CD4-positive, alpha-beta T cell treated with Interleukin-21 for 1 hour (primary cell): ENCODE data around the gene ATP6V1G2.
A peak's percentile ranks its signal among the peaks of the same experiment; 100 is the strongest.
"Not testable (repeated sequence)": the region's sequence is repeated elsewhere in the genome, so short reads cannot be mapped to it uniquely, and the experiment has no call there.

Source experiments
- DNase-seq: peaks from one replicate; pipeline ENCODE4 v3.0.0-alpha.2; 2020

The ATP6V1G2 gene

DNA sequence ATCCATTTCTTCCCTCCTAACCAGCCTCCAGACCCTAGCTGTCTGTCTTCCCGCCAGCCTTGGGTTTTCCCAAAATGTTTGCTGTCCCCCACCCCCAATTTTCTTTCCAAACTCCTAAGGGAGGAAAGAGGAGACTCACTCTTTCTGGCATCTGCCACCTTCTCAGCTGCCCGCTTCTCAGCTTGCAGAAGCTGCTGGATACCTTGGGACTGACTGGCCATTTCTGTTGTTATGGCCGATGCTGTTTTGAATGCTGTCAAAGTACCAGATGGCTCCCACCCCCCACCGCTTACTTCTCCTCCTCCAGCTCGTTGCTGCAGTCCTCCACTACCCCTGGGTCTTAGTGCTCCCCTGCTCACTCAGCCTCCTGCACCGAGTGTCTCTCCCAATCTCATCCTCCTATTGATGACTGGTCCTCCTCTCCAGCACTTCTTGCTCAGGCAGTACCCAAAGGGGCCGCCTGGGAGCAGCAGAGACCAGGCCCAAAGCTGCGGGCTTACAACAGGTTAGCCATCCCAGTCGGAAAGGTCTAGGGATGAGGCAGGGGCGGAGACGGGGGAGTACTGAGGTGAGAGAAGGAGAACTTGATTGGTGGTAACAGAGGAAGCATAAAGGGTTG is at the start of gene ATP6V1G2:
ATP6V1G2 (minus strand) TSS at position 270 of the 619 bp plus-strand sequence; CDS start at position 221, 49 bp downstream.
- peak; percentile 88 for DNase-seq

DNA sequence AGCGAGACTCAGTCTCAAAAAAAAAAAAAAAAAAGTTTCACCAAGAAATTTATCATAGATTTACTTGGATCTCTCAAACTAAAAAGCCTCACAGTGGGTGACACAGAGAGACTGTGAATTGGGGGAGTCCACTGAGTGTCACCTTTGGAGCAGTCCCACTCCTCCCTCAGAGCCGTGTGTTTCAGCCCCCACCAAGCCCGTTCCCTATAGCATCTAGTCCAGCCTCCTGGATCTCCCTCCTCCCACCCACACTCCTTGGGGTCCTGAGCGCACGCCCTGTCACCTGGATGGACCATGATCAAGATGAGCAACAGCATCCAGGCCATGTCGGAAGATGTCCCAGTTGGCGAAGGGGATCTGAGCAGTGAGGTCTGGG is 46.0 kb upstream of the ATP6V1G2 start:
- DNase-seq, result no peak

GRCh38 chr6:31590691-31591090 is 44.3 kb upstream of the ATP6V1G2 start:
- DNase-seq, result not testable (repeated sequence)

GRCh38 chr6:31588871-31589650 is 42.7 kb upstream of the ATP6V1G2 start:
- DNase-seq, result no peak

- DNase-seq, result no peak
These were observed 41.7 kb upstream of the ATP6V1G2 start for GRCh38 chr6:31587791-31588777.

- DNase-seq, result peak; percentile 57
These were observed 40.3 kb upstream of the ATP6V1G2 start for GRCh38 chr6:31586599-31587281.

- DNase-seq, result no peak
These were observed 39.6 kb upstream of the ATP6V1G2 start, which contains the start of gene LST1 for GRCh38 chr6:31586008-31586407. Gene LST1 (plus strand): TSS chr6:31586277. CDS start chr6:31587300, 1,023 bp downstream.

- DNase-seq, result peak; percentile 74
These were observed 39.1 kb upstream of the ATP6V1G2 start for GRCh38 chr6:31585491-31585890.

DNA sequence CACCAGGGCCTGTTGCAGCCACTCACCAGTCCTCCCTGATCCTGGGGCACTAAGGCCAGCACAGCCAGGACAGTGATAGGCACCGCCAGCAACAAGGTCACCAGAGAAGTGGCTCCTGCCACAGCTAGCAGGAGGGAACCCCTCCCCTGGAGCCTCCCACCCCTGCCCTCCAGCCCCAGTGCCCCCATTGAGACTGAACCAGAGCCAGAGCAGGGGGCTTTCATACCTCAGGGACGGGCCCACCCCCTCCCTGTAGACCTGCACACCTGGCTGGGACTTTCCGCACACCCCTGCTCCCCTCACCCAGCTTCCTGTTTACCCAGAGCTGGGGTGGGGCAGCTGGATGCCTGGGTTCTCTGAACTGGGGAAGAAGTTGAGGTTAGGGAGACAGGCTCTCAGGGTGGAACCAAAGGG is 35.8 kb upstream of the ATP6V1G2 start, which contains the start of gene LTB:
LTB (minus strand) TSS at position 195 of the 414 bp plus-strand sequence; CDS start at position 188, 7 bp downstream.
- peak; percentile 83 for DNase-seq

- DNase-seq, result peak; percentile 20
These were observed 35.2 kb upstream of the ATP6V1G2 start for GRCh38 chr6:31581434-31582229.

- DNase-seq, result peak; percentile 88
These were observed 34.5 kb upstream of the ATP6V1G2 start for GRCh38 chr6:31580807-31581433.

DNA sequence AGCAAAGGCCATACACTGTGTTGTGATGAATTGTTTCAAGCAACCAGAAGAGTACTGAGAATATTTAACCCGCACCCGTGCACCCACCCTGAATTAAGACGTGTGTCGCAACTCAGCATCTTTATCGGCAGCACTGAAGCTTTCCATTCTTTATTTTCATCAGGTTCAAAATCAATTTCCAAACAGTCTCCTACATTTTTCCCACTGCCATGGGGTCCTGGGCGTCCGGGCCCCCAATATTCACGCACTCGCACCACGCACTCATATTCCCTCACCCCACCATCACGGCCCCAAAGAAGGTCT is 34.0 kb upstream of the ATP6V1G2 start:
- DNase-seq, result no peak

GRCh38 chr6:31579546-31580437 is 33.4 kb upstream of the ATP6V1G2 start:
- peak; percentile 36 for DNase-seq

DNA sequence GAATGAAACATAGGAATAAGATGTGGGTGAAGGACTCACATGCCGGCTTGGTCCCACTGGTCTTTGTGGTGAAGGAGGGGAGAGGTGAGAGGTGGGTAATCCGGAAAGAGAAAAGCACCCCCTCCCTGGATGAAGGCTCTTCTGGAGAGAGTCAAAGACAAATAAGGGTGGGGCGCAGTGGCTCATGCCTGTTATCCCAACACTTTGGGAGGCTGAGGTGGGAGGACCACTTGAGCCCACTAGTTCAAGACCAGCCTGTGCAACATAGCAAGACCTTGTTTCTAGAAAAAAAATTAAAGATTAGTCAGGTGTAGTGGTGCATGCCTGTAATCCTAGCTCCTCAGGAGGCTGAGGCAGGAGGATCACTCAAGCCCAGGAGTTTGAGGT is 32.7 kb upstream of the ATP6V1G2 start:
- peak; percentile 26 for DNase-seq

DNA sequence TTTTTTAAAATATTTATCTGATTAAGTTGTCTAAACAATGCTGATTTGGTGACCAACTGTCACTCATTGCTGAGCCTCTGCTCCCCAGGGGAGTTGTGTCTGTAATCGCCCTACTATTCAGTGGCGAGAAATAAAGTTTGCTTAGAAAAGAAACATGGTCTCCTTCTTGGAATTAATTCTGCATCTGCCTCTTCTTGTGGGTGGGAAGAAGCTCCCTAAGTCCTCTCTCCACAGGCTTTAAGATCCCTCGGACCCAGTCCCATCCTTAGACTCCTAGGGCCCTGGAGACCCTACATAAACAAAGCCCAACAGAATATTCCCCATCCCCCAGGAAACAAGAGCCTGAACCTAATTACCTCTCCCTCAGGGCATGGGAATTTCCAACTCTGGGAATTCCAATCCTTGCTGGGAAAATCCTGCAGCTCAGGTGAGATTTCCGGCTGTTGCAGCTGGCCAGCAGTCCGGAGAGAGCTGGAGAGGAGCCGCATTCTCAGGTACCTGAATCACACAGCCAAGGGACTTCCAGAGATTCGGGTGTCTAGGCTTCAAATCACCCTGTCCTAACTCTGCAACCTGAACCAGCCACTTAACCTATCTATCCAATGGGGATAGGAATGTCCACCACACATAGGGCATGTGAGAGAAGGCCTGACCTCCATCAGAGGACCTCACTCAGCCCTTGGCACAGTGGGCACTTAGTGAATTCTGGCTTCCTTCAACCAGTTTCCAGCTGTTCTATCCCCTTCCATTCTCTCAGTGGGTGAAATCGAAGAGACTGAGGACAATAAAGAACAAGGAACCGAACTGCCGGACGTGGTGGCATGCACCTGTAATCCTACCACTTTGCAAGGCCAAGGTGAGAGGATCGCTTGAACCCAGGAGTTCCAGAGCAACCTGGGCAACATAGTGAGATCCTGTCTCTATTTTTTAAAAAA is 32.0 kb upstream of the ATP6V1G2 start:
- DNase-seq, result peak; percentile 34

DNA sequence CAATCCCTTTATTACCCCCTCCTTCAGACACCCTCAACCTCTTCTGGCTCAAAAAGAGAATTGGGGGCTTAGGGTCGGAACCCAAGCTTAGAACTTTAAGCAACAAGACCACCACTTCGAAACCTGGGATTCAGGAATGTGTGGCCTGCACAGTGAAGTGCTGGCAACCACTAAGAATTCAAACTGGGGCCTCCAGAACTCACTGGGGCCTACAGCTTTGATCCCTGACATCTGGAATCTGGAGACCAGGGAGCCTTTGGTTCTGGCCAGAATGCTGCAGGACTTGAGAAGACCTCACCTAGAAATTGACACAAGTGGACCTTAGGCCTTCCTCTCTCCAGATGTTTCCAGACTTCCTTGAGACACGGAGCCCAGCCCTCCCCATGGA is 31.2 kb upstream of the ATP6V1G2 start:
- peak; percentile 18 for DNase-seq

DNA sequence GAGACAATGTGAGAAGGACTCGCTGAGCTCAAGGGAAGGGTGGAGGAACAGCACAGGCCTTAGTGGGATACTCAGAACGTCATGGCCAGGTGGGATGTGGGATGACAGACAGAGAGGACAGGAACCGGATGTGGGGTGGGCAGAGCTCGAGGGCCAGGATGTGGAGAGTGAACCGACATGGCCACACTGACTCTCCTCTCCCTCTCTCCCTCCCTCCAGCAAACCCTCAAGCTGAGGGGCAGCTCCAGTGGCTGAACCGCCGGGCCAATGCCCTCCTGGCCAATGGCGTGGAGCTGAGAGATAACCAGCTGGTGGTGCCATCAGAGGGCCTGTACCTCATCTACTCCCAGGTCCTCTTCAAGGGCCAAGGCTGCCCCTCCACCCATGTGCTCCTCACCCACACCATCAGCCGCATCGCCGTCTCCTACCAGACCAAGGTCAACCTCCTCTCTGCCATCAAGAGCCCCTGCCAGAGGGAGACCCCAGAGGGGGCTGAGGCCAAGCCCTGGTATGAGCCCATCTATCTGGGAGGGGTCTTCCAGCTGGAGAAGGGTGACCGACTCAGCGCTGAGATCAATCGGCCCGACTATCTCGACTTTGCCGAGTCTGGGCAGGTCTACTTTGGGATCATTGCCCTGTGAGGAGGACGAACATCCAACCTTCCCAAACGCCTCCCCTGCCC is 30.6 kb upstream of the ATP6V1G2 start:
- peak; percentile 71 for DNase-seq

GRCh38 chr6:31575952-31576685 is 29.7 kb upstream of the ATP6V1G2 start:
- peak; percentile 36 for DNase-seq
